Measurements from ENCODE around the gene TMIGD3. TPM values are rescaled to one million over a fixed set of nuclear protein-coding genes. Genes with fewer than 3 reads are reported as not detected.
A peak's percentile ranks its signal among the peaks of the same experiment; 100 is the strongest.
"Not testable (repeated sequence)": the region's sequence is repeated elsewhere in the genome, so short reads cannot be mapped to it uniquely, and the experiment has no call there.

The TMIGD3 gene
- total RNA-seq, result 1 to 10 TPM; 1.9 to 7.5 (median 5.1) TPM
- polyA plus RNA-seq, result 10 to 100 TPM in 1 of 3 donors, 1 to 10 TPM in 2; 3.4 to 29.8 (median 6.6) TPM

DNA sequence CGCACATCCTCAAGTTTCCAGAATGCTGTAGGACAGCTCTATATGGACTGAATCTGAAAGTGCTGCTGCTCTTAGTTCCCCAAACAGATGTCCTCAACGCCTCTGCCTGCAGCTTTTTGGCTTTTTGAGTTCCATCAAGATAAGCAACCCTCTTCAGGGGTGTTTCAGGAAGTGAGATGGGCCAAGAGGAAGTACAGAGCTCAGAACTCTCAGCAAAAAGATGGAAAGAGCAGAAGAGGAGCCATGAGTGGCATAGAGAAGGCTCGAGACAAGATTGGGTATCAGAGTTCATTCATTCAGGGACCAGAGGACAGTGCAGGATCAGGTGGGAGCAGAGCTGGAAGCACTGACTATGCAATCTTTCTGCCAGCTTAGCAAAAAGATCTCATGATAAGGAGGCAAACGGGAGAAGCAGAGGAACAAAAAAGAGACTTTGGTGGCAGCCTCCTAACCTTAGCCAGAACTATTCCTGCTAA is at the start of gene TMIGD3, which contains the start of gene ADORA3:
TMIGD3 (minus strand) TSS at position 49 of the 476 bp plus-strand sequence. CDS start 279 bp downstream, outside the sequence.
ADORA3 (minus strand) TSS at position 49 of the 476 bp plus-strand sequence. CDS start 279 bp downstream, outside the sequence.
- intact Hi-C loops (cut with DNase I), result no loop called here
- TF ChIP-seq EP300 (IDR thresholded peaks at IDR 0.05) (no peak), POLR2AphosphoS5 (IDR thresholded peaks at IDR 0.05) (peak in 2 of 4 donors; percentile 41 to 65), POLR2A (IDR thresholded peaks at IDR 0.05) (peak in 1 of 2 donors; percentile 21)
- Histone ChIP-seq H3K36me3 (no peaks in the 10 kb centered on the region), H3K27me3 (no peaks in the 10 kb centered on the region), H3K4me1 (peaks cover 0 to 39% (median 28%) of the 10 kb centered on the region in 4 donors), H3K9me3 (no peaks in the 10 kb centered on the region), H3K27ac (peak within 1 kb of the TSS; percentile 34 to 48 (median 40)), H3K4me3 (peak within 1 kb of the TSS in 2 of 4 donors; percentile 24 to 29)
- 52 to 77% methylated on average over 4 of the region's 4 CpGs for whole genome bisulfite sequencing, 2 donors
- no peak for DNase-seq

DNA sequence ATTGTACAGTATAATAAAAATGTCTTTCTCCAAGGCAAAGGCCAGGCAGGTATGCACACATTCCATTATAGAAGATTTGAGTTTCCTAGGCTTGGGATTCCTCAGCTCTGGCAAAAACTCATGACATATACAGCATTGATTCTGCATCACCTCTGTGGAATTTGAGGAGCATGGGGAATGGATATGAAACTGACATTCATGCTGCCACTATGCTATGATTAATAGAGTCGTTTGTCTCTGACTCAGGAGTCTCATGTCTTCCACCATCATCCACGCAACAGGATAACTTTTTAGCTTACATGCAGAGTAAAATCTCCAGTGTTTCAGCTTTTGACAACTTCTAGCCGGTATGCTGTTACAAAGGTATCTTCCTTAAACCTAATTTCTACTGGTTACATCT is 49.8 kb upstream of the TMIGD3 start:
- intact Hi-C loops (cut with DNase I), result no loop called here
- no peak for DNase-seq
- Histone ChIP-seq H3K27ac (peak overlapping the region; percentile 25 to 77 (median 56)), H3K4me3 (no peak overlapping the region), H3K27me3 (no peaks in the 10 kb centered on the region), H3K9me3 (no peaks in the 10 kb centered on the region), H3K36me3 (no peaks in the 10 kb centered on the region), H3K4me1 (peaks cover 0 to 21% (median 13%) of the 10 kb centered on the region in 4 donors)
- WGBS, 2 donors, result 86 to 93% methylated on average over 3 of the region's 3 CpGs
- TF ChIP-seq, protein P1, sequence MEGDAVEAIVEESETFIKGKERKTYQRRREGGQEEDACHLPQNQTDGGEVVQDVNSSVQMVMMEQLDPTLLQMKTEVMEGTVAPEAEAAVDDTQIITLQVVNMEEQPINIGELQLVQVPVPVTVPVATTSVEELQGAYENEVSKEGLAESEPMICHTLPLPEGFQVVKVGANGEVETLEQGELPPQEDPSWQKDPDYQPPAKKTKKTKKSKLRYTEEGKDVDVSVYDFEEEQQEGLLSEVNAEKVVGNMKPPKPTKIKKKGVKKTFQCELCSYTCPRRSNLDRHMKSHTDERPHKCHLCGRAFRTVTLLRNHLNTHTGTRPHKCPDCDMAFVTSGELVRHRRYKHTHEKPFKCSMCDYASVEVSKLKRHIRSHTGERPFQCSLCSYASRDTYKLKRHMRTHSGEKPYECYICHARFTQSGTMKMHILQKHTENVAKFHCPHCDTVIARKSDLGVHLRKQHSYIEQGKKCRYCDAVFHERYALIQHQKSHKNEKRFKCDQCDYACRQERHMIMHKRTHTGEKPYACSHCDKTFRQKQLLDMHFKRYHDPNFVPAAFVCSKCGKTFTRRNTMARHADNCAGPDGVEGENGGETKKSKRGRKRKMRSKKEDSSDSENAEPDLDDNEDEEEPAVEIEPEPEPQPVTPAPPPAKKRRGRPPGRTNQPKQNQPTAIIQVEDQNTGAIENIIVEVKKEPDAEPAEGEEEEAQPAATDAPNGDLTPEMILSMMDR (IDR thresholded peaks at IDR 0.05), result no peak
- TF ChIP-seq POLR2AphosphoS5 (IDR thresholded peaks at IDR 0.05), result peak in 3 of 4 donors; percentile 21 to 67 (median 62)
- TF ChIP-seq EP300 (IDR thresholded peaks at IDR 0.05), result peak in 2 of 4 donors; percentile 33 to 40
- no peak for TF ChIP-seq POLR2A (IDR thresholded peaks at IDR 0.05)

DNA sequence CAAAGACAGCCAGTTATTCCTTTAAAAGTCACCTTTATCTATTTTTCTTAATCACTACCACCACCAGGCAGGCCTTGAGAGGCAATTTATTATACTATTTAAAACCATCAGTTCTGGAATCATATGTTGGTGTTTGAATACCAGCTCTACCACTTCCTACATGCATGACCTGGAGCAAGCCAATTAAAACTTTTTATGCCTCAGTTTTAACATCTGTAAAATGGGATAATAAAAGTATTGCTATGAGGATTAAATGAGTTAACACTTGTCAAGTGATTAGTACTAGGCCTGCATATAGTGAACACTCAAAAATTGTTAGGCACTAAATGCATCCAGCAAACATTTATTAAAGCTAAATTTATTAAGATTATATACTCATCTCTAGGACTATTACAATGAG is 49.2 kb upstream of the TMIGD3 start:
- no peaks in the 10 kb centered on the region for H3K27me3 ChIP-seq
- peak overlapping the region; percentile 25 to 77 (median 56) for H3K27ac ChIP-seq
- H3K4me1 ChIP-seq, result peaks cover 0 to 21% (median 13%) of the 10 kb centered on the region in 4 donors
- no peaks in the 10 kb centered on the region for H3K9me3 ChIP-seq
- no peak for DNase-seq
- H3K4me3 ChIP-seq, result no peak overlapping the region
- TF ChIP-seq POLR2AphosphoS5 (IDR thresholded peaks at IDR 0.05) (no peak), EP300 (IDR thresholded peaks at IDR 0.05) (no peak), POLR2A (IDR thresholded peaks at IDR 0.05) (no peak)
- TF ChIP-seq, protein P1 (IDR thresholded peaks at IDR 0.05), result no peak
- H3K36me3 ChIP-seq, result no peaks in the 10 kb centered on the region
- intact Hi-C loops (cut with DNase I), result no loop called here

DNA sequence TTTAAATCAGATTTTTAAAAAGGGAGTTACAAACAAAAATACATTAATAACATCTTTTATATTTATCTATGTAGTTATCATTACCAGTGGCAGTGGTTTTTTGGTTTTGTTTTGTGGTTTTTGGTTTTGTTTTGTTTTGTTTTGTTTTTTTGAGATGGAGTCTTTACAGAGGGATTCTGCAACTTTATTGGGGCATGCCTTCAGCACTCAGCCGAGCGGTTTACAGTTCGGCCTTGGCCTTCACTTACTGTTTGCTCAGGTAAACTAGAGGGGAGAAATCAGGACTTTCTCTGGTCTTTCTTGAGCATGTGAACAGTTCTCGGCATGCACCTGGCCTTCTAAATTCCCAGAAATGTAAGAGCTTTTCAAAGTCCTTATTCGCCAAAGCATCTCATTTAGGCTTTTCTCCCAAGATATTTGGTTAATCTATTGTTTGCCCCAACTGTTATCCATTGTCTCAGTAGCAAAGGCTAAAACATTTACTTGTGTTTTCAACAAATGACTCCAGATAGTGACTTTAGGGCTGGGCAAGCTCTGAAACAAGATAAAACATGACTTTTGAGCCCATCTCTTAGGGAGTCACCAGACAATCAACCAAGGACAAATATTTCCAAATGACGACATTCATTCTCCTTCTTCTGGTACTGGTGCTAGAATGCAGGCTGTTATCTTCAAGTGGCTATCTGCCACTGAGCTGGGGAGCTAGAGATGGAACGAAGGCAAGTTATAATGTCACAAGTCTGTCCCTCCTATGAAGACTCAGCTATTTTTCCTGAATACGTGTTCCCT is 48.4 kb upstream of the TMIGD3 start:
- no peaks in the 10 kb centered on the region for H3K27me3 ChIP-seq
- intact Hi-C loops (cut with DNase I), result no loop called here
- WGBS, 2 donors, result 83 to 95% methylated on average over 8 of the region's 8 CpGs
- H3K36me3 ChIP-seq, result no peaks in the 10 kb centered on the region
- peak overlapping the region in 2 of 4 donors; percentile 67 to 77 for H3K27ac ChIP-seq
- H3K9me3 ChIP-seq, result no peaks in the 10 kb centered on the region
- H3K4me3 ChIP-seq, result no peak overlapping the region
- DNase-seq, result no peak
- H3K4me1 ChIP-seq, result peaks cover 0 to 21% (median 13%) of the 10 kb centered on the region in 4 donors
- TF ChIP-seq POLR2A (IDR thresholded peaks at IDR 0.05) (no peak), POLR2AphosphoS5 (IDR thresholded peaks at IDR 0.05) (no peak), EP300 (IDR thresholded peaks at IDR 0.05) (no peak)
- TF ChIP-seq, protein P1 (IDR thresholded peaks at IDR 0.05), result no peak

DNA sequence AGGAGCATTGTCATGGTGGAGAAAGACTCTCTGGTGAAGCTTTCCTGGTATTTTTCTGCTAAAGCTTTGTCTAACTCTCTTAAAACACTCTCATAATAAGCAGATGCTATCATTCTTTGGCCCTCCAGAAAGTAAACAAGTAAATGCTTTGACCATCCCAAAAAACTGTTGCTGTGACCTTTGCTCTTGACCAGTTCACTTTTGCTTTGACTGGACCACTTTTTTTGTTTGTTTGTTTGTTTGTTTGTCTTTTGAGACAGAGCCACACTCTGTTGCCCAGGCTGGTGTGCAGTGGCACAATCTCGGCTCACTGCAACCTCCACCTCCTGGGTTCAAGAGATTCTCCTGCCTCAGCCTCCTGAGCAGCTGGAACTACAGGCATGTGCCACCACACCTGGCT is 44.4 kb upstream of the TMIGD3 start:
- H3K4me1 ChIP-seq; H3K36me3 ChIP-seq; H3K27me3 ChIP-seq; H3K9me3 ChIP-seq; DNase-seq; intact Hi-C loops (cut with DNase I); H3K4me3 ChIP-seq; H3K27ac ChIP-seq: not testable (repeated sequence)
- 94 to 96% methylated on average over 1 of the region's 1 CpG for WGBS, 2 donors

Data from sigmoid colon (tissue), 7 donors.